SK-N-SH treated with all-trans-retinoic acid at 6 μM for 48 hours (cell line): ENCODE data around the gene ZMYND8.

Experiments used
- ATAC-seq: fragments of 200-7000 bp; cut with Tn5 transposase; 3 replicates; pipeline ENCODE4 v1.9.1; 2020; ENCODE audit warnings: mild to moderate bottlenecking, moderate library complexity
- ARNTL ChIP-seq: fragments of 450-650 bp; formaldehyde crosslinking; IDR thresholded peaks from 2 replicates; pipeline ENCODE4 v1.5.0; 2020; ENCODE audit warnings: low read depth, mild to moderate bottlenecking, moderate library complexity, borderline replicate concordance
- BACH2 ChIP-seq: fragments of 250-450 bp; sonication (Bioruptor Pico); IDR thresholded peaks from 2 replicates; pipeline ENCODE4 v1.9.0; 2021; ENCODE audit warnings: mild to moderate bottlenecking, borderline replicate concordance
- CREB5 ChIP-seq: fragments of 250-450 bp; sonication (Bioruptor Pico); IDR thresholded peaks from 2 replicates; pipeline ENCODE4 v1.5.1; 2020; ENCODE audit warnings: low read depth, mild to moderate bottlenecking, moderate library complexity
- ESRRG ChIP-seq: fragments of 250-450 bp; sonication (Bioruptor Pico); IDR thresholded peaks from 2 replicates; pipeline ENCODE4 v1.6.1; 2021; ENCODE audit warnings: mild to moderate bottlenecking
- GLIS3 ChIP-seq: fragments of 250-450 bp; sonication (Bioruptor Pico); IDR thresholded peaks from 2 replicates; pipeline ENCODE4 v1.5.0; 2020; ENCODE audit warnings: mild to moderate bottlenecking, moderate library complexity
- ISL1 ChIP-seq: fragments of 250-450 bp; sonication (Bioruptor Pico); IDR thresholded peaks from 2 replicates; pipeline ENCODE4 v2.1.2; 2022; ENCODE audit warnings: mild to moderate bottlenecking, moderate library complexity
- OSR1 ChIP-seq: fragments of 250-450 bp; sonication (Bioruptor Pico); IDR thresholded peaks from 2 replicates; pipeline ENCODE4 v1.8.0; 2022; ENCODE audit warnings: moderate library complexity, mild to moderate bottlenecking, inconsistent platforms
- PPARA ChIP-seq: fragments of 250-450 bp; sonication (Bioruptor Pico); IDR thresholded peaks from 2 replicates; pipeline ENCODE4 v1.5.0; 2020; ENCODE audit warnings: mild to moderate bottlenecking, borderline replicate concordance
- RARB ChIP-seq: fragments of 250-450 bp; sonication (Bioruptor Pico); IDR thresholded peaks from 2 replicates; pipeline ENCODE4 v1.8.0; 2021; ENCODE audit warnings: mild to moderate bottlenecking, moderate library complexity
- SNAI2 ChIP-seq: fragments of 250-450 bp; sonication (Bioruptor Pico); IDR thresholded peaks from 2 replicates; pipeline ENCODE4 v1.5.0; 2020; ENCODE audit warnings: mild to moderate bottlenecking, moderate library complexity
- TCF4 ChIP-seq: fragments of 250-450 bp; sonication (Bioruptor Pico); IDR thresholded peaks from 2 replicates; pipeline ENCODE4 v1.8.0; 2021; ENCODE audit warnings: mild to moderate bottlenecking, moderate library complexity, borderline replicate concordance
- TOX ChIP-seq: fragments of 250-450 bp; sonication (Bioruptor Pico); IDR thresholded peaks from 2 replicates; pipeline ENCODE4 v1.8.0; 2021; ENCODE audit warnings: mild to moderate bottlenecking, moderate library complexity, borderline replicate concordance
- TSHZ2 ChIP-seq: fragments of 250-450 bp; sonication (Bioruptor Pico); IDR thresholded peaks from 2 replicates; pipeline ENCODE4 v1.5.0; 2020; ENCODE audit warnings: mild to moderate bottlenecking, moderate library complexity
- ZC3H10 ChIP-seq: fragments of 250-450 bp; sonication (Bioruptor Pico); IDR thresholded peaks from 2 replicates; pipeline ENCODE4 v1.5.1; 2021; ENCODE audit warnings: mild to moderate bottlenecking, moderate library complexity
- ZFP3 ChIP-seq: fragments of 250-450 bp; sonication (Bioruptor Pico); IDR thresholded peaks from 2 replicates; pipeline ENCODE4 v1.5.0; 2020; ENCODE audit warnings: mild to moderate bottlenecking, moderate library complexity
- ZNF565 ChIP-seq: fragments of 450-650 bp; formaldehyde crosslinking; conservative IDR thresholded peaks from 2 replicates; pipeline ENCODE4 v1.5.0; 2020; ENCODE audit warnings: low read depth, mild to moderate bottlenecking, moderate library complexity
- ZNF8 ChIP-seq: fragments of 450-650 bp; formaldehyde crosslinking; IDR thresholded peaks from 2 replicates; pipeline ENCODE4 v1.5.0; 2020; ENCODE audit warnings: mild to moderate bottlenecking, moderate library complexity
- TF ChIP-seq, protein P1 (sequence below): fragments of 250-450 bp; sonication (Bioruptor Pico); IDR thresholded peaks from 2 replicates; pipeline ENCODE4 v1.8.0; 2021; ENCODE audit warnings: low read depth, mild to moderate bottlenecking, moderate library complexity, borderline replicate concordance
- TF ChIP-seq, protein P2 (sequence below): fragments of 250-450 bp; sonication (Bioruptor Pico); IDR thresholded peaks from 2 replicates; pipeline ENCODE4 v1.5.1; 2021; ENCODE audit warnings: mild to moderate bottlenecking, moderate library complexity
- TF ChIP-seq, protein P3 (sequence below): fragments of 250-450 bp; sonication (Bioruptor Pico); IDR thresholded peaks from 2 replicates; pipeline ENCODE4 v1.8.0; 2020; ENCODE audit warnings: mild to moderate bottlenecking, moderate library complexity, borderline replicate concordance

The ZMYND8 gene

GRCh38 chr20:47326658-47327268, 29.7 kb downstream of the ZMYND8 start:
- TF ChIP-seq GLIS3 (CRISPR knock-in tag): no peak
- 0 out of 2 replicates have a peak, but pooled peaks have one; percentile 21 for TF ChIP-seq ZFP3 (CRISPR knock-in tag)
- ATAC-seq: peak; percentile 67

DNA sequence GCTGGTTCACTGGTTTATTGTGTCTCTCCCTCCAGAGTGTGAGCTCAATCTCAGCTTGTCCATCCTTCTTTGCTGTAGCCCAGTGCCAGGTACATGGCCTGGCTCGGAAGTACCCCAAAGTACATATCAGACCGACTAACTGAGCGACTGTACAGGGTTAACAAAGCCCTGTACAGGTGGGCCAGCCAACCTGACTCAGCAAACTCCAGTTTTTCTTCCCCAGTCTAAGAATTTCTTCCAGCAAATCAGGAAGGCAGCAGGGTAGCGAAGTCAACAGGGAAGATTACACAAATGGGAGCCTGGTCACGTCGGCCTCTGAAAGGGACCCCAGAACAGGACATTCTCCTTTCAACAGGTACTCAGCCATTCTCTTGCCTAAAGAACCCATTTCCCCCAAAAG, 31.3 kb downstream of the ZMYND8 start:
- ATAC-seq: no peak
- TF ChIP-seq OSR1 (CRISPR knock-in tag) (no peak), SNAI2 (CRISPR knock-in tag) (no peak), ZFP3 (CRISPR knock-in tag) (no peak), ISL1 (no peak), ARNTL (CRISPR knock-in tag) (no peak), PPARA (no peak), ZC3H10 (CRISPR knock-in tag) (no peak), TCF4 (CRISPR knock-in tag) (no peak), ZNF565 (CRISPR knock-in tag) (no peak), ESRRG (no peak), TSHZ2 (CRISPR knock-in tag) (no peak), CREB5 (CRISPR knock-in tag) (no peak)
- TF ChIP-seq, protein P1, sequence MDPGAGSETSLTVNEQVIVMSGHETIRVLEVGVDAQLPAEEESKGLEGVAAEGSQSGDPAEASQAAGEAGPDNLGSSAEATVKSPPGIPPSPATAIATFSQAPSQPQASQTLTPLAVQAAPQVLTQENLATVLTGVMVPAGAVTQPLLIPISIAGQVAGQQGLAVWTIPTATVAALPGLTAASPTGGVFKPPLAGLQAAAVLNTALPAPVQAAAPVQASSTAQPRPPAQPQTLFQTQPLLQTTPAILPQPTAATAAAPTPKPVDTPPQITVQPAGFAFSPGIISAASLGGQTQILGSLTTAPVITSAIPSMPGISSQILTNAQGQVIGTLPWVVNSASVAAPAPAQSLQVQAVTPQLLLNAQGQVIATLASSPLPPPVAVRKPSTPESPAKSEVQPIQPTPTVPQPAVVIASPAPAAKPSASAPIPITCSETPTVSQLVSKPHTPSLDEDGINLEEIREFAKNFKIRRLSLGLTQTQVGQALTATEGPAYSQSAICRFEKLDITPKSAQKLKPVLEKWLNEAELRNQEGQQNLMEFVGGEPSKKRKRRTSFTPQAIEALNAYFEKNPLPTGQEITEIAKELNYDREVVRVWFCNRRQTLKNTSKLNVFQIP (CRISPR knock-in tag): no peak
- TF ChIP-seq, protein P2, sequence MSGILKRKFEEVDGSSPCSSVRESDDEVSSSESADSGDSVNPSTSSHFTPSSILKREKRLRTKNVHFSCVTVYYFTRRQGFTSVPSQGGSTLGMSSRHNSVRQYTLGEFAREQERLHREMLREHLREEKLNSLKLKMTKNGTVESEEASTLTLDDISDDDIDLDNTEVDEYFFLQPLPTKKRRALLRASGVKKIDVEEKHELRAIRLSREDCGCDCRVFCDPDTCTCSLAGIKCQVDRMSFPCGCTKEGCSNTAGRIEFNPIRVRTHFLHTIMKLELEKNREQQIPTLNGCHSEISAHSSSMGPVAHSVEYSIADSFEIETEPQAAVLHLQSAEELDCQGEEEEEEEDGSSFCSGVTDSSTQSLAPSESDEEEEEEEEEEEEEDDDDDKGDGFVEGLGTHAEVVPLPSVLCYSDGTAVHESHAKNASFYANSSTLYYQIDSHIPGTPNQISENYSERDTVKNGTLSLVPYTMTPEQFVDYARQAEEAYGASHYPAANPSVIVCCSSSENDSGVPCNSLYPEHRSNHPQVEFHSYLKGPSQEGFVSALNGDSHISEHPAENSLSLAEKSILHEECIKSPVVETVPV: no peak
- TF ChIP-seq, protein P3, sequence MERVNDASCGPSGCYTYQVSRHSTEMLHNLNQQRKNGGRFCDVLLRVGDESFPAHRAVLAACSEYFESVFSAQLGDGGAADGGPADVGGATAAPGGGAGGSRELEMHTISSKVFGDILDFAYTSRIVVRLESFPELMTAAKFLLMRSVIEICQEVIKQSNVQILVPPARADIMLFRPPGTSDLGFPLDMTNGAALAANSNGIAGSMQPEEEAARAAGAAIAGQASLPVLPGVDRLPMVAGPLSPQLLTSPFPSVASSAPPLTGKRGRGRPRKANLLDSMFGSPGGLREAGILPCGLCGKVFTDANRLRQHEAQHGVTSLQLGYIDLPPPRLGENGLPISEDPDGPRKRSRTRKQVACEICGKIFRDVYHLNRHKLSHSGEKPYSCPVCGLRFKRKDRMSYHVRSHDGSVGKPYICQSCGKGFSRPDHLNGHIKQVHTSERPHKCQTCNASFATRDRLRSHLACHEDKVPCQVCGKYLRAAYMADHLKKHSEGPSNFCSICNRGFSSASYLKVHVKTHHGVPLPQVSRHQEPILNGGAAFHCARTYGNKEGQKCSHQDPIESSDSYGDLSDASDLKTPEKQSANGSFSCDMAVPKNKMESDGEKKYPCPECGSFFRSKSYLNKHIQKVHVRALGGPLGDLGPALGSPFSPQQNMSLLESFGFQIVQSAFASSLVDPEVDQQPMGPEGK (CRISPR knock-in tag): no peak
- TF ChIP-seq, all 23 proteins: peak for 0

GRCh38 chr20:47320990-47321805, 35.3 kb downstream of the ZMYND8 start:
- ATAC-seq: no peak
- TF ChIP-seq, protein P3 (CRISPR knock-in tag): no peak
- TF ChIP-seq OSR1 (CRISPR knock-in tag): no peak
- TF ChIP-seq TCF4 (CRISPR knock-in tag): no peak
- no peak for TF ChIP-seq ZC3H10 (CRISPR knock-in tag)
- no peak for TF ChIP-seq TOX (CRISPR knock-in tag)
- TF ChIP-seq, protein P1 (CRISPR knock-in tag): no peak
- no peak for TF ChIP-seq ARNTL (CRISPR knock-in tag)
- no peak for TF ChIP-seq PPARA
- TF ChIP-seq ZNF565 (CRISPR knock-in tag): no peak
- TF ChIP-seq ZNF8: no peak
- no peak for TF ChIP-seq BACH2 (CRISPR knock-in tag)
- no peak for TF ChIP-seq ESRRG
- no peak for TF ChIP-seq SNAI2 (CRISPR knock-in tag)
- TF ChIP-seq RARB (CRISPR knock-in tag): no peak
- no peak for TF ChIP-seq ISL1
- TF ChIP-seq ZFP3 (CRISPR knock-in tag): no peak
